GM10847 (cell line): ENCODE measurements around the gene ADARB2.

Source experiments
- POLR2A ChIP-seq: IDR thresholded peaks from 2 replicates; pipeline ENCODE4 v1.6.1; 2011; ENCODE audit not compliant: insufficient read length; ENCODE audit errors: extremely low read depth

Gene ADARB2

GRCh38 chr10:1214071-1214675, 523.2 kb downstream of the ADARB2 start:
- no peak for TF ChIP-seq POLR2A

- no peak for TF ChIP-seq POLR2A
Measured at GRCh38 chr10:1213252-1214070, 523.9 kb downstream of the ADARB2 start.

GRCh38 chr10:1212571-1213141, 524.7 kb downstream of the ADARB2 start:
- no peak for TF ChIP-seq POLR2A

GRCh38 chr10:1211844-1212570, 525.3 kb downstream of the ADARB2 start:
- no peak for TF ChIP-seq POLR2A

- no peak for TF ChIP-seq POLR2A
Measured at GRCh38 chr10:1210667-1211066, 526.7 kb downstream of the ADARB2 start.

GRCh38 chr10:1209355-1209979, 527.9 kb downstream of the ADARB2 start:
- TF ChIP-seq POLR2A: no peak

- TF ChIP-seq POLR2A: no peak
Measured at GRCh38 chr10:1208366-1209311, 528.7 kb downstream of the ADARB2 start.

- no peak for TF ChIP-seq POLR2A
Measured at GRCh38 chr10:1206601-1207000, 530.7 kb downstream of the ADARB2 start.

GRCh38 chr10:1206101-1206500, 531.2 kb downstream of the ADARB2 start:
- no peak for TF ChIP-seq POLR2A

- no peak for TF ChIP-seq POLR2A
Measured at GRCh38 chr10:1205450-1206030, 531.8 kb downstream of the ADARB2 start.

- TF ChIP-seq POLR2A: no peak
Measured at GRCh38 chr10:1204434-1205326, 532.6 kb downstream of the ADARB2 start.

- TF ChIP-seq POLR2A: no peak
Measured at GRCh38 chr10:1203704-1204103, 533.6 kb downstream of the ADARB2 start.

- TF ChIP-seq POLR2A: no peak
Measured at GRCh38 chr10:1203216-1203615, 534.1 kb downstream of the ADARB2 start.
